UCSD-AML1 (cell line): ENCODE results near the gene HSF5.
"Not testable (repeated sequence)": the region's sequence is repeated elsewhere in the genome, so short reads cannot be mapped to it uniquely, and the experiment has no call there.

Experiments used
- DNase-seq: peaks from one replicate; lab custom pipeline; 2025; ENCODE audit not compliant: unreplicated experiment; lab: John Stamatoyannopoulos, UW

Gene HSF5

DNA sequence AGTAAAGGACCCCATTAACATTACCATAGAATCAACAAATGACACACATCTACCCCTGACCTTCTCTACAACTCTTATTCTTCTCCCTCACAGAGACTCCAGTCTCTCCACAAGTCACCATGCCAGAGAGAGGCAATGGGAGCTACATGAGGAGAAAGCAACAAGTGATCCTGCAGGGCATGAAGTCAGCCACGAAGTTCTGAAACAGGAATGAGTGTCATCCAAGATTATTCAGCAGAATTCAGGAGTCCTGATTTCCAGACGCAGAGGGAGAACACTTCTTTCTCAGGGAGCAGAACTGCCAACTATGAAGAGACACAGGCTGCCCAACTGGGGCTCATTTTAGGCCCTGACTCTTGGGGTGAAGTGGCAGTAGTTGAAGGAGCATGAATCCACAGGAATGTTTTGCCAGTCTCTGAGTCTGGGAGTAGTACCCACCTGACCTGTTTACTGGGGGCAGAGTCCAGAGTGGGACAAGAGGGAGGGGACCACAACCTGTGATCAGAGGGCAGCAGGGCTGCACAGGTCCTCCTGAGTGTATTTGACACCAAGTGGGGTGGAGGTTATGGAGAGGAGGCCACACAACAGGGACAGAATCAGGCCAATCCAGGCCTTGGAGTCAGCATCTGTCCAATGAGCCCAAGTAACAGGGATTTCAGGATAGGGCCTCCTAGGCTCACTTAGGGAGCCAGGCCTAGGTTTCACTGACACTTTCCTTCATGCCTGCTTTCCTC, 28.6 kb upstream of the HSF5 start:
- no peak for DNase-seq

- no peak for DNase-seq
These were observed 27.1 kb upstream of the HSF5 start for GRCh38 chr17:58515286-58515685.

DNA sequence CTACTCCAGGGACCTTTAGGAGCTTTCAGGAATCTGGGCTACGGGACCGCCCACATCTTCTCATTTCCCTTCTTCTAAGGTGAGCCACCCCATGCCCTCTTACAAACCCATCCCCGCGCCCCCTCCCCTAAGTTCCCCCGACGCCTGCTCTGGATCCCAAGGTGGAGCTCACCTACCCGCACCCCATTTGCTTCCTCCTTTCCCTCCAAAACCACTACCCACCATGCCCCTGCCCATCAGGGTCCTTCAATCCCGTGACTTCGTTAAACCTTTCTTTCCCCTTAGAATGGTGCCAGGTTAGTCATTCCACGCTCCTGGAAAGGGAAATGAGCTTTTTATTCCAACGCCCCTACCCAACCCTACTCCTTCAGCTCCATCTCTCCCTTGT, 26.6 kb upstream of the HSF5 start:
- no peak for DNase-seq

DNA sequence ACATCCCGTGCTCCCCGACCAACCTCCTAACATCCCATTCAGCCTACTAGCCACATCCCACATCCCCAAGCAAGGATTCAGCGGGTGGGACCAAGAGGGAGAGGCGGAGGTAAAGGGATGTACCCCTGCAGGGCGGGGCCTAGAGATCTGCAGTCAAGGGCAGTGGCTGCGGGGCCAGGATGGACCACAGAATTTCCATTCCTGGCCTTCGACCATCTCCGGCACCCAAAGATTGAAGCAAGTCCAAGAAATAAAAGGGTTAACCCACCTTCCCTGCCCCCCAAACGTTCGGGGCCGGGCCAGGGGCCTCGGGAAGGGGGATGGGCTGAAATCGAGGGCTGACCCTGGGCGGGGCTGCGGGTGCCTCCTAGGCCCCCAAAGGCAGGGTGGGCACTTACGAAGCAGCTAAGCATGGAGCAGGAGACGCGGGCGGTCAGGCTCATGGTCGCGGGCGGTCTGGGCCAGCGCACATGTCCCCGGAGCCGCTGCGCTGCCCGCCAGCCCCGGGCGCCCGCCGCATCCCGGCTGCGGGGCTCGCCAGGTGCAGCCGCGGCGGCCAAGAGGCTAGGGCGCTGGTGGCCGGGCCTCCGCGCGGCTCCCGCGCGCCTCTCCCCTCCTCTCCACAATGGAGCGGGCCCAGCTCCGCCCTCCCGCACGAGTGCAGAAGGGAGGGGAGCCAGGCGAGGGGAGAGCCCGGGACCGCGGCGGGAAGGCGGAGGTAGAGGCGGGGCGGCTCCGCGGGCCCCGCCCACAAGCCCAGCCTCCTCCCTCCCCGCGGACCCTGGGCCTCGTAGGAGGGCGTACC, 26.0 kb upstream of the HSF5 start, which contains the start of gene MTMR4:
MTMR4 (minus strand) TSS at position 674 of the 805 bp plus-strand sequence; CDS start at position 443, 231 bp downstream.
- DNase-seq, result peak; percentile 79

- no peak for DNase-seq
These were observed 25.2 kb upstream of the HSF5 start for GRCh38 chr17:58513267-58513964.

DNA sequence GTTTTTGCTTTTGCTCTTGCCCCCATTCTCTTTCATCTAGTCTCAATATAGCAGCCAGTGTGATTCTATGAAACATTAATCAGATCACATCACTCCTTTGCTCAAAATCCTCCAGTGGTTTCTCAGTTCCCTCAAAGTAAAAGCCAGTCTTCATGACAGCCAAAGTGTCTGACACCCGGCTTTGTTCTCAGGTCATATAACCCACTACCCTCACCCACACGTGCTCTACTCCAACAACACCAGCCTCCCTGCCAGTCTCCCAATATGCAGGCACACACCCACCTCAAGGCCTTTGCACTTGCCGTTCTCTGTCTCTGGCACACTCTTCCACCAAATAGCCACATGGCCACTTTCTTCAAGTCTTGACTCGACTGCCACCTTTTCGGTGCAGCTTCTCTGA, 21.9 kb upstream of the HSF5 start:
- no peak for DNase-seq

- no peak for DNase-seq
These were observed 20.3 kb upstream of the HSF5 start for GRCh38 chr17:58508341-58509067.

DNA sequence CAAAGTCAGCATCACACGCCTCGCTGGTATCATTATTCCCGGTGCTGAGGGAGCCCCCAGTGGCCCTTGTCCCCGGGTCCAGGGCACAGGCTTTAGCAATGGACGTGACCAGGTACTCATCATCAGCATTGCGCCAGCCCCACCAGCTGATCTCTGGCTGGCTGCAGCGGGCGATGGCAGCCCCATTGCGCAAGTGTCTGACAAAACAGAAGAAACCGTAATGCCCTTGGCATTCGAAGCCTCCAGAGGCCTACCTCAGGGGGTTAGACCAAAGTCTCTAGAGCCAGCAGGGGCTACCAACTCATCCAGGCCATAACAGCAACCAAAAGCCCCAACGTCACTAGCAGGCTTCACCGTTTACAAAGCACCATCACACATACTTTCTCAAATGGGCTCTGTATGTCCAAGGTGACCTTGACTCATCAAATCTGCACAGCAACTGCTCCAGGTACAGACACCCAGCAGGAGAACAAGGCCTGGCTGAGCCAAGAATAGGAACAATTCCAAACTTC, 19.0 kb upstream of the HSF5 start:
- DNase-seq, result no peak

- no peak for DNase-seq
These were observed 18.3 kb upstream of the HSF5 start for GRCh38 chr17:58506354-58507080.

DNA sequence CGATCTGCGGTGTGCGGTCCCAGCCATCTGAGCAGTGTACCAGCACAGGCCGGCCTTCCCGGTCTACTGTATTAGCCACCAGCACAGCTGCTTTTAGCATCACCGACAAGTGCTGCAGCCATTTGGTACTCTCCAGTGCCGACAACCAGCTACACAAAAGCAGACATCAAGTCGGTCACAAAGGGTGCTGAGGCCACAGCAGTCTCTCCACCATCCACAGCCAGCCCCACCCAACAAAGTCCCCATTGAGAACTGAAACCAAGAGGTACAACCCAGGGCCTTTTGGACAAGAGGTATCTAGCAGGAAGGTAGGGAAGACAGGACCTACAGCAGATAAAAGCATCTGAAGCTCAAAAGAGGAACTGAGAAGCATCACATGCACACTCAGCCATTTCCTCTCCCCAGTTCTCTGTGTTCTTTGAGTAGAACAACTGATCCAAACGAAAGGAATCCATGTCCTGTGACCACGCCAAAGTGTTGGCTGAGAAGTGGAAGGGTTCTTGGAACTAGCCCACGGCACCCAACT, 16.7 kb upstream of the HSF5 start:
- no peak for DNase-seq

- no peak for DNase-seq
These were observed 15.7 kb upstream of the HSF5 start for GRCh38 chr17:58503866-58504265.

- DNase-seq, result not testable (repeated sequence)
These were observed 14.9 kb upstream of the HSF5 start for GRCh38 chr17:58503134-58503533.

GRCh38 chr17:58501451-58501850, 13.2 kb upstream of the HSF5 start:
- DNase-seq, result no peak

DNA sequence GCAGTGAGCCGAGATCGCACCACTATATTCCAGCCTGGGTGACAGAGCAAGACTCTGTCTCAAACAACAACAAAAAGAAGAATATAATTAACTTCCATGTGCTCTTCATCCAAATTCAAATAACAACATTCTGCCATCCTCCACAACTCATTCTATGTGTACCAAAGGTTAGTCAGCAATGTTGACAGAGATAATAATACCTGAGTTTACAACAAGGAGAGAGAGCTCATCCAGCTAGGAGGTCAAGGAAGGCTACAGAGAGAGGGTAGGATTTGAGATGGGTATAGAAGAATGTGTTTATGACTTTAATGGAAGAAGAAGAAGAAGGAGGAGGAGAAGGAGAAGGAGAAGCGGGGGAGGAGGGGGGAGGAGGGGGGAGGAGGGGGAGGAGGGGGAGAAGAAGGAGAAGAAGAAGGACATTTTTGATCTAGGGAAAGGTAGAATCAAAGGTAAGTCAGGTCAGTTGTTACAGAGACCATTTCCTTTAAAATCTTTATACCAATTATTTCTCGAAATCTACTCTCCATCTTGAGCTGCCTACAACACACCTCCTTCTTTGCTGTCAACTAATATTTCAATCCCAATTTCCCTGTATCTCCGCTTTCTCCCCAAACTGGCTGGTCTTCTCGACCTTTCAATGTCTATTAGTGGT, 10.1 kb upstream of the HSF5 start:
- no peak for DNase-seq

DNA sequence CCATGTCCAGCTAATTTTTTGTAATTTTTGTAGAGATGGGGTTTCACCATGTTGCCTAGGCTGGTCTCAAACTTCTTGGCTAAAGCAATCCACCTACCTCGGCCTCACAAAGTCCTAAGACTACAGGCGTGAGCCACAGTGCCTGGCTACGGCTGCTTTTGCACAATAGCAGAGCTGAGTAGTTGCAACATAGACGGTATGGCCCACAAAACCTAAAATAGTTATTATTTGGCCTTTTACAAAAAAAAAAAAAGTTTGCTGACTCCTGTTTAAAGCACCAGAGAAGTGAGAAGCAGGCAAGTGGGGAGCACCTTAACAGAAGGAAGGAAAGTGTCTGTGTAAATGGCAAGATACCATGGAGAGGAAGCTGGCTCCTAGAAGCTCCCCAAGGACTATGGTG, 5.3 kb upstream of the HSF5 start:
- DNase-seq, result no peak

DNA sequence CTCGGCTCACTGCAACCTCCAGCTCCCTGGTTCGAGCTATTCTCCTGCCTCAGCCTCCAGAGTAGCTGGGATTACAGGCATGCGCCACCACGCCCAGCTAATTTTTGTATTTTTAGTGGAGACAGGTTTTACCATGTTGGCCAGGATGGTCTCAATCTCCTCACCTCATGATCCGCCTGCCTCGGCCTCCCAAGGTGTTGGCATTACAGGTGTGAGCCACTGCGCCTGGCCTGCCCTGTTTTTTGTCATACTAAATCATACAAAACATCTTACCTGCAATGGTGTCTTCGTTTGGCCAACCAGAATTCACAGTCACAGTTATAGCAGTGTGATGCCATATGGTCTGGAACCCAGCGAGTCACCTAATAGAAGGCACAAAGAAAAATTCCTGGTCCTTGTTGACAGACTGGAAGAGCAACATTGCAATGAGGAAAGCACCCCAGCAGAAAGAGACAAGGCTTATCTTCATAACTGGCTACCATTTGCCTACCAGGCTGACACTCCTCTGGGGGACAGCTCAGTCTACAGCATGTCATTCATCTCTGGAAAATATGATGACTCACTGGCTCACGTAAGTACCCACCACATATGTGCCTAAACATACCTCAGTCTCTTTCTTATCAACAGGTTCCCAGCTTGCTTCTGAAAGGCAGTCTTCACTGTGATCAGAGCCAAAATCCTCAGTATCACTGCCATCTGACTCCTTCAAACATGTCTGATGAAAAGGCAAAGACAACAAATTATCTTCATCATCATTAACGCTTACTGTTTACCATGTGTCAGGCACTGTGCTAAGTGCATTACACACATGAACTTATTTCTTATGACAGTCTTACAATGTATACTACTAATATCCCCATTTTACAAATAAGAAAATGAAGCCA, 4.3 kb upstream of the HSF5 start:
- DNase-seq, result no peak

- no peak for DNase-seq
These were observed 3.4 kb upstream of the HSF5 start for GRCh38 chr17:58491510-58492045.

- no peak for DNase-seq
These were observed 251 bp upstream of the HSF5 start for GRCh38 chr17:58488428-58488890.
